ENCODE data around the gene HEATR5A.

The HEATR5A gene

DNA sequence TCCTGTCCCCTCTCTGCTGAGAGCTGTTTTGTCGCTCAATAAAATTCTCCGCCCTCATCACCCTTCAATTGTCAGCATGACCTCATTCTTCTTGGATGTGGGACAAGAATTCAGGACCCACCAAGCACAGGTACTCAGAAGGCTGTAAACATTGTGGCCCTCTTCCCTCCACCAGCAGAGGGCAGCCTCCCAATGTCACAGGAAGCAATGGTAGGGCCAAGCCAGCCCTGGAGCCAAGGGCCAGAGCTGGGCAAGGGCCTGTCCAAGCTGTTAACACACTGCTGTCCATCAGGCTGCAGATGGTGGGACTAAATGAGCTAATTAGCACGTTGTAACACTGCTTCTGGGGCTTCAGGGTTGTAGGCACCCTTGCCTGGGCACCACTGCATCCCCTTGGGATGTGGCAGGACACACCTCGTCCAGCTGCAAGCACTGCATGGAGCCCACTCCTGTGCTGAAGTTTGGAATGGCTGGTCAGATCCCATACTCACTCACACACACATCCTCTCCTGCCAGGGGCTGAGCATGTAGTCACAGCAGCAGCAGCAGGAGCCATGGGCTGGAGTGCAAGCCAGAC, 150.1 kb downstream of the HEATR5A start:
- TF ChIP-seq, protein P1, sequence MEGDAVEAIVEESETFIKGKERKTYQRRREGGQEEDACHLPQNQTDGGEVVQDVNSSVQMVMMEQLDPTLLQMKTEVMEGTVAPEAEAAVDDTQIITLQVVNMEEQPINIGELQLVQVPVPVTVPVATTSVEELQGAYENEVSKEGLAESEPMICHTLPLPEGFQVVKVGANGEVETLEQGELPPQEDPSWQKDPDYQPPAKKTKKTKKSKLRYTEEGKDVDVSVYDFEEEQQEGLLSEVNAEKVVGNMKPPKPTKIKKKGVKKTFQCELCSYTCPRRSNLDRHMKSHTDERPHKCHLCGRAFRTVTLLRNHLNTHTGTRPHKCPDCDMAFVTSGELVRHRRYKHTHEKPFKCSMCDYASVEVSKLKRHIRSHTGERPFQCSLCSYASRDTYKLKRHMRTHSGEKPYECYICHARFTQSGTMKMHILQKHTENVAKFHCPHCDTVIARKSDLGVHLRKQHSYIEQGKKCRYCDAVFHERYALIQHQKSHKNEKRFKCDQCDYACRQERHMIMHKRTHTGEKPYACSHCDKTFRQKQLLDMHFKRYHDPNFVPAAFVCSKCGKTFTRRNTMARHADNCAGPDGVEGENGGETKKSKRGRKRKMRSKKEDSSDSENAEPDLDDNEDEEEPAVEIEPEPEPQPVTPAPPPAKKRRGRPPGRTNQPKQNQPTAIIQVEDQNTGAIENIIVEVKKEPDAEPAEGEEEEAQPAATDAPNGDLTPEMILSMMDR (IDR thresholded peaks at IDR 0.05) = peak; percentile 18
- no peak for TF ChIP-seq ZFX (IDR thresholded peaks at IDR 0.05; ENCODE audit: borderline replicate concordance)

DNA sequence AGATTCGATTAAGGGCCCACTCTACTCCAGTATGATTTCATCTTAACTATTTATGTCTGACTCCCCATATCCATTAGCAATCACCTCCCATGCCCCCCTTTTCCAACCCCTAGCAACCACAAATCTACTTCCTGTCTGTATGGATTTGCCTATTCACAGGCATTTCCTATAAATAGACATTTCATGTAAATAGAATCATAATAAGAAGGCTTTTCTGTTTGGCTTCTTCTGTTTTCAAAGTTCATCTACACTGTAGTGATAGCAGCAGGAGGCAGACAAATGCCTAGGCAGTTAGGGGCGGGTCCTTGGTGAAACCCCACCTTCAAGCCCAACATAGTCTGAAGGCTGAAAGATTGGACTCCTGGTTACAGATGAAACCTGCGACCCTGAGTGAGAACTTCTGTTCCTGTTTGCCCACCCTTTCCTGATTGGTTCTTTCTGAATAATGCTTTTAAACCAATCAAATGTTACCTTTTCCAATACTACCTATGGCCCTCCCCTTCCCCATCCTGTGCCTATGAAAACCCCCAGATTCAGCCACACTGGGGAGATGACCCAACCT, 150.6 kb downstream of the HEATR5A start:
- TF ChIP-seq ZFX (IDR thresholded peaks at IDR 0.05; ENCODE audit: borderline replicate concordance) = no peak
- TF ChIP-seq, protein P1 (IDR thresholded peaks at IDR 0.05) = no peak
- H3K27ac ChIP-seq = no peak overlapping the region

More for the DNA sequence above, 150.1 kb downstream of the HEATR5A start:
- no peak overlapping the region for H3K27ac ChIP-seq

DNA sequence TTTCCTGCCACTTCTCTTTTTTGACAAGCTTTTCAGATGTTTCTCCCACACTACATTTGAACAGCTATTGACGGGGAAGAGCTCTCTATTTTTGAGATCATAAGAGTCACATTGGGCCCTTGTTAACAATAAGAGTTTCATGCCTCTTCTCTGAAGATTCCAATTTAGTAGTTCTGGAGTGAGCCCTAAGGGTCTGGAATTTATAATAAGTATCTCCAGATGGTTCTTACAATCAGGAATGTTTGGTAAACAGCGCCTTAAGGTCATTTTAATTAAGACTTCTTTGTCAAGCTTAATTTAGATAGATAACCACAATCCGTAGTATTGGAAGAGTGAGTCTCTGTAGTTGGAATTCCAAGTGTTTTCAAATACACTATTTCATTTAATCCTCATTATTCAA, 152.1 kb downstream of the HEATR5A start:
- H3K27ac ChIP-seq = no peak overlapping the region

DNA sequence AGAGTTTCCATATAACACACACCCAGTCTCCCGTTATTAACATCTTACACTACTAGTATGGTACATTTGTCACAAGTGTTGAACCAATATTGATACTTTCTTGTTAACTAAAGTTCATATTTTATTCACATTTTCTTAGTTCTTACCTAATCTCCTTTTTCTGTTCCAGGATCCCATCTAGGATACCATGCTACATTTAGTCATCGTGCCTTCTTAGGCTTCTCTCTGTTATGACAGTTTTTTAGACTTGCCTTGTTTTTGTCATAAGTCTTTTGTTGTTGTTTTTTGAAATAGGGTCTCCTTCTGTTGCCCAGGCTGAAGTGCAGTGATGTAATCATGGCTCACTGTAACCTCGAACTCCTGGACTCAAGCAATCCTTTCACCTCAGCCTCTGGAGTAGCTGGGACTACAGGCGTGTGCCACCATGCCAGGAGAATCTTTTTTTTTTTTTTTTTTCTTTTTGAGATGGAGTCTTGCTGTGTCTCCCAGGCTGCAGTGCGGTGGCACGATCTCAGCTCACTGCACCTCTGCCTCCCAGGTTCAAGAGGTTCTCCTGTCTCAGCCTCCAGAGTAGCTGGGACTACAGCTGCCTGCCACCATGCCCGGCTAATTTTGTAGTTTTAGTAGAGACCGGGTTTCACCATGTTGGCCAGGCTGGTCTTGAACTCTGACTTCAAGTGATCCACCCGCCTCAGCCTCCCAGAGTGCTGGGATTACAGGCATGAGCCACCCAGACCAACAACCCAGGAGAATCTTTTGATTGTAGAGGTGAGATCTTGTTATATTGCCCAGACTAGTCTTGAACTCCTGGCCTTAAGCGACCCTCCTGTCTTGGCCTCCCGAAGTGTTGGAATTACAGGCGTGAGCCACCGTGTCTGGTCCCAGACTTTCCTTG, 153.7 kb downstream of the HEATR5A start:
- H3K27ac ChIP-seq = no peak overlapping the region
- TF ChIP-seq, protein P1 (IDR thresholded peaks at IDR 0.05) = no peak
- TF ChIP-seq ZFX (IDR thresholded peaks at IDR 0.05; ENCODE audit: borderline replicate concordance) = no peak

More for the DNA sequence above, 152.1 kb downstream of the HEATR5A start:
- TF ChIP-seq, protein P1 (IDR thresholded peaks at IDR 0.05) = no peak
- no peak for TF ChIP-seq ZFX (IDR thresholded peaks at IDR 0.05; ENCODE audit: borderline replicate concordance)

DNA sequence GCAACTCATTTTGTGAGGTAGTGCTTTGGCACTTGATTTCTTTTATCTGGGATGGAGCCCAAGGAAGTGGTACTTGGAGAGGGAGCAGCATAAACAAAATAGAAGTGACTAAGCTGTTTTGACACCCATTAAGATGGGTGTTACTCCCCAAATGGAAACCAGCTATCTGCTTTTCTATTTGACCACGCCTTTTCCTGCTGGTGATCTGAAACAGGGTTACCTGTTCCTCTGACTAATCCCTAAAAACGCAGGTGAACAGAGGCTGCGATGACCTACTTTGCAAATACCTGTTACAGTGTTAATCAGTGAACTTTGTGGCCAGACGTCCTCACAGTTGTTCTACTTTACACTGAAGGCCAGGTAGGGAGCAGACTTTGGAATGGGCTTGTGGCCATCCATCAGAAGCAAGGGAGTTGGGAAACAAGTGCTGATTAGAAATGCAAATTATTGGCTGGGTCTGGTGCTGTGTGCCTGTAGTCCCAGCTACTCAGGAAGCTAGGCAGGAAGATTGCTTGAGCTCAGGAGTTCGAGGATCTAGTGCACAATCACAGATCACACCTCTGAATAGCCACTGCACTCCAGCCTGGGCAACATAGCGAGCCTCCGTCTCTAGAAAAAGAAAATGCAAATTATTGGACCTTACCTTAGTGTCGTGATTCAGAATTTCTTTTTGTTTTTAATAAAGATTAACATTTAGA, 154.5 kb downstream of the HEATR5A start:
- no peak overlapping the region for H3K27ac ChIP-seq

DNA sequence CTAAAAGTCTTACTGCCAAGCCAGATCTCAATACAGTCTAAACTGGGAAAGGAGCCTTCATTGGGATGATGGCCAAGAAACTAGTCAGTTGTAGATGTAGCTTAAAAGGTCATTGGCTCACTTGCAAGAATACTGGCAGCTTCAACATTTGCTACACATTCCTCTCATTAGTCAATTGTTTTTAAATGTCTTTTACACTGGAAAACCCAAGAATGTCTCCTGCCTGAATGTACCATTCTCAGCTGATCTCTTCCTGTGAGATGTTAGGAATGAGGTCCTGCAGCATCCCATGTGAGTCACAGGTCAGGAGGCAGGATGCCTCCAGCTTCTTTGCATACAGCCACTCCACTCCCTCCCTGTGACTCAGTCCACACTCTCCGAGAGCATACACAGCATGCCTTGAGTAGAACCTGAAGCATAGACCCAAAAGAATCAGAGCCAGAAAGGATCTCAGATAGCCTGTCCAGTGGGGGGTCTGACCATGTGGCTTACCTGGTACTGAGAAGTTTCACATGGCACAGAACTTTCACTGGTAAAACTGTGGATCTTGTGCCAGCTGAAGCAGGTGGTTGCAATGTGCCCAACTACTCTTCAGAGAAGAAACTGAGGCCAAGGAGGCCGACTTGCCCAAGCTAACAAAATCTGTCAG, 156.7 kb downstream of the HEATR5A start:
- H3K27ac ChIP-seq = no peak overlapping the region
- TF ChIP-seq, protein P1 (IDR thresholded peaks at IDR 0.05) = no peak
- no peak for TF ChIP-seq ZFX (IDR thresholded peaks at IDR 0.05; ENCODE audit: borderline replicate concordance)

More for the DNA sequence above, 154.5 kb downstream of the HEATR5A start:
- TF ChIP-seq ZFX (IDR thresholded peaks at IDR 0.05; ENCODE audit: borderline replicate concordance) = no peak
- TF ChIP-seq, protein P1 (IDR thresholded peaks at IDR 0.05) = no peak
